Measurements from ENCODE around the gene GNPTG. TPM values are rescaled to one million over a fixed set of nuclear protein-coding genes. Genes with fewer than 3 reads are reported as not detected.

Gene GNPTG
- polyA plus RNA-seq, 3 donors from 2014 or later: 44.3 to 76.5 (median 64.1) TPM

GRCh38 chr16:1313721-1314369, 37.9 kb upstream of the GNPTG start:
- no peak for DNase-seq
- Mint-ChIP-seq H3K4me1 (peaks cover 29 to 41% of the 10 kb centered on the region in 2 donors), H3K9me3 (no peaks in the 10 kb centered on the region), H3K27ac (no peak overlapping the region), H3K4me3 (no peak overlapping the region), H3K36me3 (peaks cover 4 to 27% (median 9%) of the 10 kb centered on the region in 3 donors), H3K27me3 (ENCODE audit: low read depth in 3 of 3) (peaks cover 6 to 16% (median 15%) of the 10 kb centered on the region in 3 donors)

- H3K9me3 Mint-ChIP-seq: no peaks in the 10 kb centered on the region
- no peak overlapping the region for H3K4me3 Mint-ChIP-seq
- peaks cover 4 to 12% (median 11%) of the 10 kb centered on the region in 3 donors for H3K27me3 Mint-ChIP-seq (ENCODE audit: low read depth in 3 of 3)
- no peak overlapping the region for H3K27ac Mint-ChIP-seq
- peaks cover 29 to 42% of the 10 kb centered on the region in 2 donors for H3K4me1 Mint-ChIP-seq
- no peak for DNase-seq
- peaks cover 4 to 31% (median 9%) of the 10 kb centered on the region in 3 donors for H3K36me3 Mint-ChIP-seq
Observed at GRCh38 chr16:1314399-1315068, 37.2 kb upstream of the GNPTG start.

GRCh38 chr16:1315081-1316032, 36.4 kb upstream of the GNPTG start:
- Mint-ChIP-seq H3K9me3 (no peaks in the 10 kb centered on the region), H3K4me1 (peaks cover 24 to 38% of the 10 kb centered on the region in 2 donors), H3K27me3 (ENCODE audit: low read depth in 3 of 3) (peaks cover 4 to 8% (median 7%) of the 10 kb centered on the region in 3 donors), H3K36me3 (peaks cover 8 to 33% (median 9%) of the 10 kb centered on the region in 3 donors), H3K27ac (no peak overlapping the region), H3K4me3 (no peak overlapping the region)
- no peak for DNase-seq

GRCh38 chr16:1316033-1316405, 35.7 kb upstream of the GNPTG start:
- Mint-ChIP-seq H3K27me3 (ENCODE audit: low read depth in 3 of 3) (peaks cover 4 to 8% (median 6%) of the 10 kb centered on the region in 3 donors), H3K4me3 (no peak overlapping the region), H3K27ac (no peak overlapping the region), H3K9me3 (no peaks in the 10 kb centered on the region), H3K36me3 (peaks cover 8 to 34% (median 9%) of the 10 kb centered on the region in 3 donors), H3K4me1 (peaks cover 17 to 31% of the 10 kb centered on the region in 2 donors)
- no peak for DNase-seq

- Mint-ChIP-seq H3K36me3 (peaks cover 8 to 34% (median 9%) of the 10 kb centered on the region in 3 donors), H3K27me3 (ENCODE audit: low read depth in 3 of 3) (peaks cover 4 to 13% (median 7%) of the 10 kb centered on the region in 3 donors), H3K27ac (no peak overlapping the region), H3K4me1 (peaks cover 7 to 18% of the 10 kb centered on the region in 2 donors), H3K9me3 (no peaks in the 10 kb centered on the region), H3K4me3 (no peak overlapping the region)
- DNase-seq: no peak
Observed at GRCh38 chr16:1317479-1318267, 34.1 kb upstream of the GNPTG start.

- peaks cover 1 to 13% of the 10 kb centered on the region in 2 donors for H3K4me1 Mint-ChIP-seq
- H3K4me3 Mint-ChIP-seq: no peak overlapping the region
- no peaks in the 10 kb centered on the region for H3K9me3 Mint-ChIP-seq
- H3K27ac Mint-ChIP-seq: peak overlapping the region in 2 of 6 donors; percentile 46 to 62
- H3K36me3 Mint-ChIP-seq: peaks cover 8 to 34% (median 9%) of the 10 kb centered on the region in 3 donors
- H3K27me3 Mint-ChIP-seq (ENCODE audit: low read depth in 3 of 3): peaks cover 4 to 14% (median 5%) of the 10 kb centered on the region in 3 donors
- no peak for DNase-seq
Observed at GRCh38 chr16:1318268-1318545, 33.5 kb upstream of the GNPTG start.

- DNase-seq: no peak
- peaks cover 0 to 12% of the 10 kb centered on the region in 2 donors for H3K4me1 Mint-ChIP-seq
- H3K27me3 Mint-ChIP-seq (ENCODE audit: low read depth in 3 of 3): peaks cover 4 to 16% (median 5%) of the 10 kb centered on the region in 3 donors
- H3K4me3 Mint-ChIP-seq: no peak overlapping the region
- H3K9me3 Mint-ChIP-seq: no peaks in the 10 kb centered on the region
- no peak overlapping the region for H3K27ac Mint-ChIP-seq
- peaks cover 8 to 34% (median 9%) of the 10 kb centered on the region in 3 donors for H3K36me3 Mint-ChIP-seq
Observed at GRCh38 chr16:1319041-1319440, 32.7 kb upstream of the GNPTG start.

GRCh38 chr16:1320097-1320496, 31.6 kb upstream of the GNPTG start:
- Mint-ChIP-seq H3K9me3 (no peaks in the 10 kb centered on the region), H3K27ac (peak overlapping the region in 1 of 6 donors; percentile 57), H3K4me1 (peaks cover 0 to 4% of the 10 kb centered on the region in 2 donors), H3K27me3 (ENCODE audit: low read depth in 3 of 3) (peaks cover 2 to 18% (median 10%) of the 10 kb centered on the region in 3 donors), H3K36me3 (peaks cover 8 to 34% (median 9%) of the 10 kb centered on the region in 3 donors), H3K4me3 (no peak overlapping the region)
- no peak for DNase-seq

- no peak for DNase-seq
- Mint-ChIP-seq H3K9me3 (no peaks in the 10 kb centered on the region), H3K4me1 (peaks cover 0 to 2% of the 10 kb centered on the region in 2 donors), H3K36me3 (peaks cover 8 to 34% (median 9%) of the 10 kb centered on the region in 3 donors), H3K4me3 (no peak overlapping the region), H3K27me3 (ENCODE audit: low read depth in 3 of 3) (peaks cover 2 to 18% (median 11%) of the 10 kb centered on the region in 3 donors), H3K27ac (no peak overlapping the region)
Observed at GRCh38 chr16:1320658-1321240, 31.0 kb upstream of the GNPTG start.

- Mint-ChIP-seq H3K27me3 (ENCODE audit: low read depth in 3 of 3) (peaks cover 2 to 15% (median 11%) of the 10 kb centered on the region in 3 donors), H3K36me3 (peaks cover 5 to 27% (median 8%) of the 10 kb centered on the region in 3 donors), H3K9me3 (no peaks in the 10 kb centered on the region), H3K4me1 (peaks cover 2 to 5% of the 10 kb centered on the region in 2 donors), H3K27ac (no peak overlapping the region), H3K4me3 (no peak overlapping the region)
- DNase-seq: no peak
Observed at GRCh38 chr16:1322407-1322806, 29.3 kb upstream of the GNPTG start.

- H3K4me1 Mint-ChIP-seq: peaks cover 2 to 5% of the 10 kb centered on the region in 2 donors
- no peaks in the 10 kb centered on the region for H3K9me3 Mint-ChIP-seq
- H3K4me3 Mint-ChIP-seq: no peak overlapping the region
- peaks cover 0 to 16% (median 5%) of the 10 kb centered on the region in 3 donors for H3K36me3 Mint-ChIP-seq
- H3K27me3 Mint-ChIP-seq (ENCODE audit: low read depth in 3 of 3): peaks cover 2 to 11% (median 9%) of the 10 kb centered on the region in 3 donors
- no peak overlapping the region for H3K27ac Mint-ChIP-seq
- DNase-seq: no peak
Observed at GRCh38 chr16:1323296-1324239, 28.2 kb upstream of the GNPTG start.

GRCh38 chr16:1324286-1324826, 27.4 kb upstream of the GNPTG start:
- H3K27ac Mint-ChIP-seq: peak overlapping the region in 1 of 6 donors; percentile 78
- H3K27me3 Mint-ChIP-seq (ENCODE audit: low read depth in 3 of 3): peaks cover under 1 to 11% (median 9%) of the 10 kb centered on the region in 3 donors
- H3K36me3 Mint-ChIP-seq: peaks cover 0 to 11% (median 5%) of the 10 kb centered on the region in 3 donors
- H3K4me3 Mint-ChIP-seq: no peak overlapping the region
- DNase-seq: no peak
- peaks cover under 1 to 5% of the 10 kb centered on the region in 2 donors for H3K4me1 Mint-ChIP-seq
- no peaks in the 10 kb centered on the region for H3K9me3 Mint-ChIP-seq

All from immature natural killer cell (primary cell).